IMR-90 (cell line): ENCODE results near the gene RFX4. TPM values are rescaled to one million over a fixed set of nuclear protein-coding genes. Genes with fewer than 3 reads are reported as not detected.

ENCODE experiments used
- ATAC-seq: fragments of 200-7000 bp; cut with Tn5 transposase; 2 replicates; pipeline ENCODE4 v1.9.1; 2020; ENCODE audit warnings: low read depth, mild to moderate bottlenecking, moderate library complexity
- BruUV-seq: library from RNA; stranded (reverse); fragments of 400-500 nt; replicated peaks from 2 replicates; lab custom pipeline; 2021; lab: Mats Ljungman, UMichigan
- CTCF ChIA-PET: fragments of 300-600 bp; formaldehyde crosslinking; extraction: SDS; loops from one replicate; lab custom pipeline; 2021; ENCODE audit warnings: antibody characterized with exemption; lab: Yijun Ruan, JAX
- POLR2A ChIA-PET: fragments of 300-600 bp; sonication (Branson Sonifier 250); formaldehyde crosslinking; loops from one replicate; lab custom pipeline; 2022; ENCODE audit warnings: antibody characterized with exemption; ENCODE audit not compliant: unreplicated experiment; lab: Charles Lee
- DNase-seq: peaks from one replicate; pipeline ENCODE4 v3.0.0; 2013
- H2AFZ ChIP-seq: replicated peaks from 2 replicates; pipeline ENCODE3; 2013; ENCODE audit warnings: low read length, mild to moderate bottlenecking; ENCODE audit not compliant: poor library complexity
- H2AK5ac ChIP-seq: 2 replicates; pipeline ENCODE4 v1.6.1; 2013; ENCODE audit warnings: low read depth, low read length, inconsistent platforms
- H2AK9ac ChIP-seq: replicated peaks from 2 replicates; pipeline ENCODE3; 2013; ENCODE audit warnings: mild to moderate bottlenecking, low read depth, low read length, moderate library complexity; ENCODE audit not compliant: poor library complexity
- H2BK120ac ChIP-seq: 2 replicates; pipeline ENCODE4 v1.6.1; 2013; ENCODE audit warnings: low read depth, low read length, inconsistent platforms
- H2BK15ac ChIP-seq: 3 replicates; pipeline ENCODE4 v1.6.1; 2013; ENCODE audit warnings: low read depth, low read length, inconsistent platforms
- H2BK20ac ChIP-seq: 2 replicates; pipeline ENCODE4 v1.6.1; 2013; ENCODE audit warnings: low read depth, mild to moderate bottlenecking, inconsistent platforms, low read length, moderate library complexity
- H2BK5ac ChIP-seq: 2 replicates; pipeline ENCODE4 v1.6.1; 2013; ENCODE audit warnings: mild to moderate bottlenecking, low read depth, low read length, inconsistent platforms; ENCODE audit not compliant: poor library complexity, severe bottlenecking
- H3K14ac ChIP-seq: replicated peaks from 2 replicates; pipeline ENCODE4 v1.6.1; 2013; ENCODE audit warnings: low read depth, low read length, inconsistent platforms
- H3K18ac ChIP-seq: 2 replicates; pipeline ENCODE4 v1.6.1; 2013; ENCODE audit warnings: low read depth, low read length, control low read depth
- H3K23ac ChIP-seq: 2 replicates; pipeline ENCODE4 v1.6.1; 2013; ENCODE audit warnings: low read depth, low read length, inconsistent platforms
- H3K27ac ChIP-seq: 2 replicates; pipeline ENCODE4 v1.5.1; 2013; ENCODE audit warnings: mild to moderate bottlenecking, control low read depth, low read length; ENCODE audit not compliant: insufficient read depth
- H3K27me3 ChIP-seq: 2 replicates; pipeline ENCODE4 v1.6.1; 2013; ENCODE audit warnings: low read length; ENCODE audit not compliant: control insufficient read depth, insufficient read depth
- H3K36me3 ChIP-seq: 2 replicates; pipeline ENCODE4 v1.6.1; 2013; ENCODE audit warnings: low read length, mixed read lengths; ENCODE audit not compliant: control insufficient read depth, insufficient read depth
- H3K4ac ChIP-seq: 2 replicates; pipeline ENCODE4 v1.6.1; 2013; ENCODE audit warnings: low read depth, low read length, inconsistent platforms
- H3K4me1 ChIP-seq: 2 replicates; pipeline ENCODE4 v1.6.1; 2013; ENCODE audit warnings: low read length, mixed read lengths; ENCODE audit not compliant: control insufficient read depth, insufficient read depth
- H3K4me2 ChIP-seq: 2 replicates; pipeline ENCODE4 v1.6.1; 2013; ENCODE audit warnings: low read depth, mild to moderate bottlenecking, control low read depth, low read length, moderate library complexity
- H3K4me3 ChIP-seq: 2 replicates; pipeline ENCODE4 v1.5.1; 2013; ENCODE audit warnings: low read depth, mild to moderate bottlenecking, control low read depth, low read length, moderate library complexity; ENCODE audit not compliant: insufficient read depth
- H3K56ac ChIP-seq: 2 replicates; pipeline ENCODE4 v1.6.1; 2013; ENCODE audit warnings: low read length, inconsistent platforms; ENCODE audit not compliant: insufficient read depth; ENCODE audit errors: extremely low read depth
- H3K79me1 ChIP-seq, 2 experiments: 2 replicates each; pipeline ENCODE4 v1.6.1; 2013; ENCODE audit warnings: low read length in 2 of 2, inconsistent platforms in 1 of 2, low read depth in 1 of 2
- H3K9ac ChIP-seq: 2 replicates; pipeline ENCODE4 v1.6.1; 2013; ENCODE audit warnings: low read depth, low read length, control low read depth
- H3K9me1 ChIP-seq: 2 replicates; pipeline ENCODE4 v1.6.1; 2013; ENCODE audit warnings: low read length, inconsistent platforms; ENCODE audit not compliant: insufficient read depth
- H3K9me3 ChIP-seq: 2 replicates; pipeline ENCODE4 v1.6.1; 2013; ENCODE audit warnings: low read length; ENCODE audit not compliant: control insufficient read depth, insufficient read depth
- H4K20me1 ChIP-seq: 2 replicates; pipeline ENCODE4 v1.6.1; 2013; ENCODE audit warnings: low read length, inconsistent platforms; ENCODE audit not compliant: insufficient read depth
- H4K5ac ChIP-seq: 2 replicates; pipeline ENCODE4 v1.6.1; 2013; ENCODE audit warnings: mild to moderate bottlenecking, low read depth, low read length, control low read depth
- H4K8ac ChIP-seq, 2 experiments: 2 replicates each; pipeline ENCODE4 v1.6.1; 2013; ENCODE audit warnings: low read depth in 2 of 2, low read length in 2 of 2, control low read depth in 1 of 2, inconsistent platforms in 1 of 2
- H4K91ac ChIP-seq: 2 replicates; pipeline ENCODE4 v1.6.1; 2013; ENCODE audit warnings: low read depth, low read length, inconsistent platforms; ENCODE audit not compliant: insufficient read depth
- CHD1 ChIP-seq: IDR thresholded peaks from 2 replicates; pipeline ENCODE4 v1.6.1; 2012; ENCODE audit warnings: low read depth, low read length, improper control_type of control experiment
- MAFK ChIP-seq: IDR thresholded peaks from 2 replicates; pipeline ENCODE4 v1.6.1; 2012; ENCODE audit warnings: low read depth, low read length, improper control_type of control experiment
- MAZ ChIP-seq: IDR thresholded peaks from 2 replicates; pipeline ENCODE4 v1.6.1; 2012; ENCODE audit warnings: low read depth, mild to moderate bottlenecking, low read length, improper control_type of control experiment, moderate library complexity, borderline replicate concordance
- RAD21 ChIP-seq: IDR thresholded peaks from 2 replicates; pipeline ENCODE4 v1.6.1; 2012; ENCODE audit warnings: low read length, improper control_type of control experiment
- RFX5 ChIP-seq: IDR thresholded peaks from 2 replicates; pipeline ENCODE4 v1.8.0; 2012; ENCODE audit warnings: low read depth, mild to moderate bottlenecking, low read length, moderate library complexity
- WGBS, 2 experiments: methylation state at CpG; one replicate each; pipeline versions ENCODE4 v1.1.5 to v1.1.7; 2013; ENCODE audit warnings: missing lambda C conversion rate in 2 of 2; ENCODE audit not compliant: insufficient read length in 1 of 2; ENCODE audit errors: extremely low coverage in 2 of 2; 5-methylcytosine and 5-hydroxymethylcytosine counted together
- dilution Hi-C: fragments of 300-500 bp; cut with HindIII; formaldehyde crosslinking; loops from one replicate; pipeline ENCODE4 v1.14.3; 2018; ENCODE audit warnings: low sequenced_read_pairs; ENCODE audit not compliant: unreplicated experiment
- in situ Hi-C: fragments of 300-500 bp; cut with MboI; formaldehyde crosslinking; loops from 3 replicates; pipeline ENCODE4 v1.14.3; 2019; ENCODE audit warnings: low sequenced_read_pairs, inconsistent platforms, mixed read lengths
- intact Hi-C: fragments of 100-400 bp; cut with micrococcal nuclease; formaldehyde crosslinking; loops from 2 replicates; pipeline ENCODE4 v1.10.0; 2022
- polyA plus RNA-seq, 3 experiments: library from polyadenylated mRNA; depleted of rRNA; stranded (reverse); fragments of >200 nt; gene quantifications; 2 replicates each; pipeline ENCODE4 v1.2.3, GENCODE V29; 2012; ENCODE audit warnings: low replicate concordance in 1 of 3
- total RNA-seq: library from RNA; depleted of rRNA; stranded (reverse); fragments of >200 nt; gene quantifications from 2 replicates; pipeline ENCODE4 v1.2.3, GENCODE V29; 2012
- TF ChIP-seq, protein P1 (sequence below): fragments of 150-350 bp; IDR thresholded peaks from 2 replicates; pipeline ENCODE4 v1.6.1; 2017; ENCODE audit warnings: mild to moderate bottlenecking, antibody characterized with exemption, low read length, low read depth

Gene RFX4
- total and polyA plus RNA-seq, 2 of the 4 experiments (the other 2 are of a cell fraction), result not detected

GRCh38 chr12:106602076-106602475 lies 19.3 kb downstream of the RFX4 start:
- Histone ChIP-seq H4K91ac (no peak overlapping the region), H3K4me3 (no peak overlapping the region), H3K9ac (no peak overlapping the region), H3K9me3 (no peaks in the 10 kb centered on the region), H3K79me1 (no peaks in the 10 kb centered on the region), H3K4me1 (no peaks in the 10 kb centered on the region), H3K27ac (no peak overlapping the region), H3K4me2 (no peak overlapping the region), H4K5ac (no peak overlapping the region), H3K36me3 (no peaks in the 10 kb centered on the region), H3K23ac (no peak overlapping the region), H3K9me1 (no peaks in the 10 kb centered on the region), H3K18ac (no peak overlapping the region), H2AK5ac (no peak overlapping the region), H3K56ac (no peak overlapping the region), H4K8ac (no peak overlapping the region), H3K4ac (no peak overlapping the region), H2BK120ac (no peak overlapping the region), H2BK5ac (no peak overlapping the region), H3K27me3 (peaks cover 17% of the 10 kb centered on the region), H2AK9ac (no peak overlapping the region), H2AFZ (no peak overlapping the region), H2BK20ac (no peak overlapping the region), H4K20me1 (no peaks in the 10 kb centered on the region), H2BK15ac (no peak overlapping the region), H3K14ac (no peak overlapping the region)
- intact Hi-C loops (no loop called here), dilution Hi-C loops (no loop called here), in situ Hi-C loops (no loop called here)
- TF ChIP-seq MAZ (no peak), MAFK (no peak), RFX5 (no peak), CHD1 (no peak), RAD21 (no peak)
- TF ChIP-seq, protein P1, sequence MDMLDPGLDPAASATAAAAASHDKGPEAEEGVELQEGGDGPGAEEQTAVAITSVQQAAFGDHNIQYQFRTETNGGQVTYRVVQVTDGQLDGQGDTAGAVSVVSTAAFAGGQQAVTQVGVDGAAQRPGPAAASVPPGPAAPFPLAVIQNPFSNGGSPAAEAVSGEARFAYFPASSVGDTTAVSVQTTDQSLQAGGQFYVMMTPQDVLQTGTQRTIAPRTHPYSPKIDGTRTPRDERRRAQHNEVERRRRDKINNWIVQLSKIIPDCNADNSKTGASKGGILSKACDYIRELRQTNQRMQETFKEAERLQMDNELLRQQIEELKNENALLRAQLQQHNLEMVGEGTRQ, result no peak
- CTCF ChIA-PET, result no interaction called here
- no peak for DNase-seq
- no peak for ATAC-seq
- BruUV-seq, result no TSS peak
- POLR2A ChIA-PET, result no interaction called here
- WGBS, 2 experiments, result 67% methylated on average over 1 of the region's 4 CpGs; no CpG with 5 or more reads in 1 of the 2 experiments
